NCI-H1694 treated with DMSO at 0.1 percent for 48 hours (cell line): ENCODE data around the gene GPER1.
"Not testable (repeated sequence)": the region's sequence is repeated elsewhere in the genome, so short reads cannot be mapped to it uniquely, and the experiment has no call there.

Experiments used
- DNase-seq: peaks from one replicate; lab custom pipeline; 2025; lab: John Stamatoyannopoulos, UW

GPER1 gene

GRCh38 chr7:1087952-1088920, at the start of gene GPER1:
TSS of gene GPER1 (plus strand) at chr7:1088113. CDS start at chr7:1091729, 3,616 bp downstream.
- no peak for DNase-seq

GRCh38 chr7:1040233-1040632, 47.7 kb upstream of the GPER1 start:
- DNase-seq: not testable (repeated sequence)

- DNase-seq: peak; percentile 64
Measured at GRCh38 chr7:1040790-1041189, 47.1 kb upstream of the GPER1 start.

GRCh38 chr7:1041551-1042491, 46.1 kb upstream of the GPER1 start:
- no peak for DNase-seq

DNA sequence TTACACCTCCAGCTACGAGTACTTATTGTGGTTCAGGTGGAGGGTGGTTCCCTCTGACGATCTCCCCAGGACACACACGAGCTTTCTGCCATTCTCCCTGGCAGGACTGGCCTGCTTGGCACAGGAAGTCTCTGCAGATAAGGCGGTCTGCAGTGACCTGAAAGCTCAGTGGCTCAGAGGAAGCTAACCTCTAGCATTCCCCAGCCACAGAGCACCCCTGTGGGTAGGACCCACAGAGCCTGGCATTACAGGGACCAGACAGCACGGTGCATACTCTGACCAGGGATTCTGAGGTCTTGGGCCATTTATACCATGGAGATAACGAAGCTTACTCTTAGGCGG, 45.5 kb upstream of the GPER1 start:
- DNase-seq: no peak

- DNase-seq: no peak
Measured at GRCh38 chr7:1043552-1044188, 44.2 kb upstream of the GPER1 start.

- peak; percentile 70 for DNase-seq
Measured at GRCh38 chr7:1044189-1045068, 43.5 kb upstream of the GPER1 start, which contains the start of gene GPR146. TSS of gene GPR146 (plus strand) at chr7:1044546. CDS start at chr7:1057516, 12,970 bp downstream.

DNA sequence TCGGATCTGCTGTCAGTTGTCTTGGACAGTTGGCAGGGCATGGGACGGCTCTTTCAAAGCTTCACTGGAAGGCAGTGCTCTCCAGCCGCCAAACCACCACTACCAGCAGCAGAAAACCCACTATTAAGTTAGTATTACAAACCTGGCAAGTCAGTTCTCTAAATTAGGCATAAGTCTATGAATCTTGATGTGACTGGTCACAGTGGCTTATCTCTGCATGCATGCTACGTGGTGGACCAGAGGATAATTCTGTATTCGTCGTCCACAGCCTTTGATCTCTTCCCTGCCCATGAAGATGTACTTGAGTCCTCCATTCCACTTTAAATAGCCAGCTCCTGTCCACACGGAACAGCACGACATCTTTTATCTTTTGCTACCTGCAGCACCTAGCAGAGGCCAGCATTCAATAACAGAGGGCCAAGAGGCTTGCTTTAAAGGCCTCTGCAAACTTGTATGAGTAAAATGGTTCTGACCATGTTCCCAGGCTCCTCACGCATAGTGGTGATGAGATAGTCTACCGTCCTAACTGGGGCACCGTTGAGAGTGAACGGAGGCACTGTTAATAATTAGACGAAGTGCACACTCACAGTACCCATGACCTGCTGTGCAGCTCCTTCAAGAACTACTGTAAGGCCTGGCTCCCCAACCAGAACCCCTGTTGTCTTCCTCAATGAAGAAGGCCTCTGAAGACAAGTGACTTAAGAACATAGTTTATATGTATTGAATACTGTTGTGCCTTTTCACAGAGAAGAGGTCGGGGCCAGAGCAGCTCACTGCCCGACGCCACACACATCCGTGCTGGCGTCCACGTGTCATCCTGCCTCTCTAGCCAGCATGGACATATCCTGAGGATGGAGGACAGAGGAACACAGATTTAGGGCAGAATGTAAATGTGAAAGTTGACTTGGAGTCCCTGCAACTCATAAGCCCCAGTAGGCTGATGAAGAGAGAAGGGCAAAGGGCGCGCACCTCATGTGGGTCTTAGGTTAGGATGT, 42.5 kb upstream of the GPER1 start:
- no peak for DNase-seq

GRCh38 chr7:1046722-1047679, 40.9 kb upstream of the GPER1 start:
- no peak for DNase-seq

DNA sequence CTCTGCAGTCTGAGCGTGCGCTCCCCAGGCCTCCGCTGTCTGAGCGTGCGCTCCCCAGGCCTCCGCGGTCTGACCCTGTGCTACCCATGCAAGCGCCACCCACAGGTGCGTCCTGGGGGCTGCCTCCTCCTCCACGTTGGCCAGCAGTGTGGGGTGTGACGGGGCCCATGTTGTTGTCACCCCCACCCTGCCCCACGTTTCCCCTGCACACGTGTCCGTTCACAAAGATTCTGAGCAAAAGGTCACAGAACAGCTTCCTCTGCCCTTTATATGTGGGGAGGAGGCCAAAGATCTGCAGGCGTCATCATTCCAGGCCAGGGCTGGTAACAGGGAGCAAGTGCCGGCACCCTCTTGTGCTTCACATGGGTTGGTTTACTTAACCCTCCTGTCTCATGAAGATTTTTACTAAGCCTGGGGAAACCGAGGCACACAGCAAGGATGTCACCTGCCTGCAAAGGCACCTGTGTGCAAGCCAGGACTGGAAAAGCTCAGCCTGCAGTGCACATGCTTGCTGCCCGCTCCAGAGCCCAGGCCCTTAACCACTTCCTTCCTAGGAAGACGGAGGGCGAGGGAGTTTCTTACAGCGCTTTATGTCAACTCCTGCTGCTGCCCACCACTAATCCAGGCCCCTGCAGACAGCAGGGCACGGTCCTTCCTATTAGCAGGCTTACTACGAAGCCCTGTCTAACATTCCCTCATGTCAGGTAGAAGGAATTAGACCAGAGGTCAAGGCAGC, 38.7 kb upstream of the GPER1 start:
- no peak for DNase-seq

DNA sequence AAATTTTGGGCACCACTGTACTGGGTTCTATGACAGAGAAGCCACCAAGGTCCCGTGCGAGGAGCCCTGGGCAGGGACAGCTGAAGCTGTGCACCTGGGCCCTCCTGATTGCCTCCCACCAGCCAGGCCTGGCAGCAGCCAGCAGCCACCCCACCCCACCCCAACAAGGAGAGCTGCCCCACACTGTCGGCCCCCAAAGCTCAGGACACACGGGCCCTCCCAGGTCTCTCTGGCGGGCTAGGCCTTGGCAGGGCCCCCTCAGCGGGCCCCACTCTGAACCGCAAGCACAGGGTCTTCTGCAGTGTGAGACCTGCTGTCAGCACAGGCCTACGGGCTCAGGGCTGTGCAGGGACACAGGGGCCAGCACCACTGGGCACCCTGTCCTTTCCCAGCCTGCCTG, 38.1 kb upstream of the GPER1 start:
- no peak for DNase-seq

GRCh38 chr7:1050254-1050906, 37.5 kb upstream of the GPER1 start:
- no peak for DNase-seq

GRCh38 chr7:1050956-1051690, 36.8 kb upstream of the GPER1 start:
- no peak for DNase-seq

GRCh38 chr7:1052031-1052818, 35.7 kb upstream of the GPER1 start:
- DNase-seq: no peak

GRCh38 chr7:1053002-1053411, 34.9 kb upstream of the GPER1 start:
- DNase-seq: no peak

GRCh38 chr7:1053816-1054370, 34.0 kb upstream of the GPER1 start:
- DNase-seq: no peak
